Uterus (tissue), 4 donors: ENCODE measurements around the gene FLOT1. TPM values are rescaled to one million over a fixed set of nuclear protein-coding genes. Genes with fewer than 3 reads are reported as not detected.

Experiments
- DNase-seq, 2 donors: peaks; one replicate each; pipeline ENCODE4 v3.0.0-alpha.2; 2019 to 2020
- H3K27ac ChIP-seq, 2 donors: fragments of 200-600 bp; sonication (generic); 1 replicate in 1 of 2; 2 replicates in 1 of 2; pipeline ENCODE4 v1.5.1; 2016 to 2018
- H3K27me3 ChIP-seq, 2 donors: fragments of 200-600 bp; sonication (generic); one replicate each; pipeline ENCODE4 v1.5.1; 2018 to 2019; ENCODE audit warnings: control low read depth in 1 of 2
- H3K36me3 ChIP-seq, 2 donors: fragments of 200-600 bp; sonication (generic); one replicate each; pipeline ENCODE4 v1.5.1; 2019; ENCODE audit warnings: control low read depth in 1 of 2
- H3K4me1 ChIP-seq, 2 donors: fragments of 200-600 bp; sonication (generic); one replicate each; pipeline ENCODE4 v1.5.1; 2018 to 2019; ENCODE audit warnings: control low read depth in 1 of 2
- H3K4me3 ChIP-seq, 2 donors: fragments of 200-600 bp; sonication (generic); 1 replicate in 1 of 2; 2 replicates in 1 of 2; pipeline ENCODE4 v1.5.1; 2018 to 2019; ENCODE audit warnings: mild to moderate bottlenecking in 1 of 2
- H3K9me3 ChIP-seq, 2 donors: fragments of 200-600 bp; sonication (generic); one replicate each; pipeline ENCODE4 v1.5.1; 2019; ENCODE audit warnings: control low read depth in 1 of 2
- CTCF ChIP-seq, 4 experiments: fragments of 200-600 bp in 2 of 4; fragments of 450-650 bp in 2 of 4; sonication (generic) in 2 of 4; IDR thresholded peaks; one replicate each; pipeline ENCODE4 v1.5.1; 2016 to 2019; ENCODE audit warnings: antibody characterized with exemption in 4 of 4, mild to moderate bottlenecking in 2 of 4, moderate library complexity in 1 of 4
- POLR2A ChIP-seq, 2 donors: fragments of 450-650 bp; IDR thresholded peaks; one replicate each; pipeline ENCODE4 v1.6.1; 2016; ENCODE audit warnings: antibody characterized with exemption in 2 of 2, mild to moderate bottlenecking in 1 of 2, moderate library complexity in 1 of 2
- intact Hi-C: fragments of 100-400 bp; cut with DNase I; formaldehyde crosslinking; loops from one replicate; pipeline ENCODE4 v1.15.1; 2023; ENCODE audit warnings: low total_unique reads
- total RNA-seq, 4 donors: library from RNA; depleted of rRNA in 3 of 4; stranded (reverse); fragments of >200 nt in 3 of 4; gene quantifications; one replicate each; pipeline versions ENCODE4 v1.1.0 to v1.2.4, GENCODE V29; 2014 to 2023
- donor health status: DM: yes; HTN: yes; CAD: no.

FLOT1 gene
- total RNA-seq, 4 donors from 2014 or later: 47.1 to 155 (median 64.6) TPM

DNA sequence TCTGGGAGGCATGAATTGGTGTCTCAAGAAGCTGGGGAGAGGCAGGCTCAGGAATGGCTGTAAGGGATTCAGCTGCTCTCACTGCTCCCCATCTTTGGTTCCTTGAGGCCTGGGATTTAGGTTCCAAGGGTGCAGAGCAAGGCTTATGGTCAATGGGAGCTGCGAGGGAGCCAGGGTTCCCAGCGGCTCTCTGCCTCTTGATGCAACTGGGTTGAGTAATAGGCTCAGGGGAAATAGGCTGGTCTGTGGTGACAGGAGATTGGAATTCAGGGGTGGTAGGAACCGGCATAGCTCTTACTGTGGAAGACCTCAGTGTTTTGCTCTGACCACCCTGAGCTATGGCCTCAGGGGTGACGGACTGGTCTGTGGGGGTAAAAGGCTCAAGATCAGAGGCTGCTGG lies 38.7 kb downstream of the FLOT1 start:
- Histone ChIP-seq H3K27ac (no peak overlapping the region), H3K27me3 (no peaks in the 10 kb centered on the region), H3K4me3 (no peak overlapping the region), H3K36me3 (no peaks in the 10 kb centered on the region), H3K9me3 (no peaks in the 10 kb centered on the region), H3K4me1 (no peaks in the 10 kb centered on the region)
- DNase-seq: no peak
- intact Hi-C loops: no loop called here
- no peak for TF ChIP-seq CTCF (IDR thresholded peaks at IDR 0.05)
- TF ChIP-seq POLR2A (IDR thresholded peaks at IDR 0.05): no peak

DNA sequence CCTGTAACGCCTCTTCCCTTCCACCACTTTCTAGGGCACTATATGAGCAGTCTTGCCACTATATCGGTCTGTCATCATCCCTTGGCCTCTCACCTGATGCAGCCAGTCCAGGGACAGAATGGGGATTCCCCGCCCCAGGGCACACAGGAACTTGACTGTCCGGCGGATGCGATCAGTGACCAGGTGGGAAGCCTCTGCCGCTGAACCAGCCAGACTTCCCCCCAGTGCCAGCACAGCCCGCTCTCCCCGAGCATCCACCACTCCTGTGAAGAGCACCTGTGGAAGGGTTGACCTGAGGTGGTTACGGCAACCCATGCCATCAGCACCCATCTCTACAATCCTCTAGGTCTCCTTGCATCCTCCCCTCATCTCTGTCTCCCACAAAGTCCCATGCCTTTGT lies 39.5 kb downstream of the FLOT1 start:
- DNase-seq: no peak
- H3K9me3 ChIP-seq: no peaks in the 10 kb centered on the region
- no peaks in the 10 kb centered on the region for H3K4me1 ChIP-seq
- no peak overlapping the region for H3K27ac ChIP-seq
- H3K4me3 ChIP-seq: no peak overlapping the region
- no peaks in the 10 kb centered on the region for H3K36me3 ChIP-seq
- intact Hi-C loops: no loop called here
- H3K27me3 ChIP-seq: no peaks in the 10 kb centered on the region
- no peak for TF ChIP-seq POLR2A (IDR thresholded peaks at IDR 0.05)
- no peak for TF ChIP-seq CTCF (IDR thresholded peaks at IDR 0.05)

- intact Hi-C loops: no loop called here
- DNase-seq: no peak
- TF ChIP-seq POLR2A (IDR thresholded peaks at IDR 0.05) (no peak), CTCF (IDR thresholded peaks at IDR 0.05) (no peak)
- H3K9me3 ChIP-seq: no peaks in the 10 kb centered on the region
- H3K4me3 ChIP-seq: no peak overlapping the region
- H3K4me1 ChIP-seq: no peaks in the 10 kb centered on the region
- H3K27ac ChIP-seq: no peak overlapping the region
- no peaks in the 10 kb centered on the region for H3K27me3 ChIP-seq
- H3K36me3 ChIP-seq: no peaks in the 10 kb centered on the region
Observed at GRCh38 chr6:30700340-30700739, 42.1 kb downstream of the FLOT1 start.

GRCh38 chr6:30696432-30696831 lies 46.1 kb downstream of the FLOT1 start:
- no peak for DNase-seq
- Histone ChIP-seq H3K4me1 (no peaks in the 10 kb centered on the region), H3K36me3 (no peaks in the 10 kb centered on the region), H3K27me3 (no peaks in the 10 kb centered on the region), H3K4me3 (no peak overlapping the region), H3K9me3 (no peaks in the 10 kb centered on the region), H3K27ac (no peak overlapping the region)
- intact Hi-C loops: no loop called here
- TF ChIP-seq CTCF (IDR thresholded peaks at IDR 0.05) (no peak), POLR2A (IDR thresholded peaks at IDR 0.05) (no peak)

- DNase-seq: no peak
- H3K4me1 ChIP-seq: peaks cover 8 to 10% of the 10 kb centered on the region in 2 donors
- no peaks in the 10 kb centered on the region for H3K9me3 ChIP-seq
- no peaks in the 10 kb centered on the region for H3K36me3 ChIP-seq
- intact Hi-C loops: no loop called here
- peak overlapping the region; percentile 60 to 78 for H3K4me3 ChIP-seq
- no peak for TF ChIP-seq POLR2A (IDR thresholded peaks at IDR 0.05)
- no peaks in the 10 kb centered on the region for H3K27me3 ChIP-seq
- peak overlapping the region; percentile 98 to 99 for H3K27ac ChIP-seq
Observed at GRCh38 chr6:30691208-30691847, 51.2 kb downstream of the FLOT1 start.
